Mesothelial cell of epicardium (in vitro differentiated cells): ENCODE data around the gene PRSS16. TPM values are rescaled to one million over a fixed set of nuclear protein-coding genes. Genes with fewer than 3 reads are reported as not detected.

Experiments
- DNase-seq, 2 experiments: peaks; one replicate each; pipeline ENCODE4 v3.0.0; 2021; ENCODE audit warnings: low spot score in 2 of 2; ENCODE audit not compliant: unreplicated experiment in 2 of 2
- H3K27ac Mint-ChIP-seq: 2 replicates; pipeline ENCODE4 v1.8.0; 2021; ENCODE audit warnings: mixed read lengths
- H3K27me3 Mint-ChIP-seq: 2 replicates; pipeline ENCODE4 v1.8.0; 2021; ENCODE audit warnings: low read depth, mixed read lengths
- H3K36me3 Mint-ChIP-seq: 2 replicates; pipeline ENCODE4 v1.8.0; 2021; ENCODE audit warnings: mixed read lengths
- H3K4me1 Mint-ChIP-seq: 2 replicates; pipeline ENCODE4 v1.8.0; 2021; ENCODE audit warnings: mixed read lengths
- H3K4me3 Mint-ChIP-seq: 2 replicates; pipeline ENCODE4 v1.8.0; 2021; ENCODE audit warnings: mild to moderate bottlenecking, moderate library complexity, mixed read lengths
- H3K9me3 Mint-ChIP-seq: 2 replicates; pipeline ENCODE4 v1.8.0; 2021; ENCODE audit warnings: mixed read lengths
- CTCF ChIP-seq: fragments of 200-600 bp; sonication (generic); IDR thresholded peaks from one replicate; pipeline ENCODE4 v1.5.0; 2021; ENCODE audit warnings: antibody characterized with exemption; ENCODE audit not compliant: unreplicated experiment
- total RNA-seq: library from RNA; stranded (reverse); gene quantifications from 3 replicates; pipeline ENCODE4 v1.2.1, GENCODE V29; 2021

The PRSS16 gene
- total RNA-seq, 1 donor from 2014 or later = 19.1 TPM

GRCh38 chr6:27273783-27274182 is 26.3 kb downstream of the PRSS16 start:
- no peaks in the 10 kb centered on the region for H3K4me1 Mint-ChIP-seq
- no peak for TF ChIP-seq CTCF
- H3K27me3 Mint-ChIP-seq = peaks cover 40% of the 10 kb centered on the region
- no peak for DNase-seq
- H3K9me3 Mint-ChIP-seq = no peaks in the 10 kb centered on the region
- no peak overlapping the region for H3K27ac Mint-ChIP-seq
- no peak overlapping the region for H3K4me3 Mint-ChIP-seq
- no peaks in the 10 kb centered on the region for H3K36me3 Mint-ChIP-seq

GRCh38 chr6:27275025-27275956 is 27.8 kb downstream of the PRSS16 start:
- DNase-seq = no peak
- H3K4me3 Mint-ChIP-seq = peak overlapping the region; percentile 52

GRCh38 chr6:27279513-27280063 is 32.1 kb downstream of the PRSS16 start:
- no peaks in the 10 kb centered on the region for H3K9me3 Mint-ChIP-seq
- H3K27ac Mint-ChIP-seq = peak overlapping the region; percentile 78
- no peak for DNase-seq
- no peaks in the 10 kb centered on the region for H3K36me3 Mint-ChIP-seq
- H3K4me1 Mint-ChIP-seq = peaks cover 8% of the 10 kb centered on the region
- H3K4me3 Mint-ChIP-seq = peak overlapping the region; percentile 94
- H3K27me3 Mint-ChIP-seq = peaks cover 13% of the 10 kb centered on the region
- TF ChIP-seq CTCF = no peak

More at GRCh38 chr6:27275025-27275956, 27.8 kb downstream of the PRSS16 start:
- no peak for TF ChIP-seq CTCF
- peaks cover 3% of the 10 kb centered on the region for H3K4me1 Mint-ChIP-seq
- H3K36me3 Mint-ChIP-seq = no peaks in the 10 kb centered on the region
- H3K9me3 Mint-ChIP-seq = no peaks in the 10 kb centered on the region
- peaks cover 32% of the 10 kb centered on the region for H3K27me3 Mint-ChIP-seq
- no peak overlapping the region for H3K27ac Mint-ChIP-seq

- Mint-ChIP-seq H3K27ac (peak overlapping the region; percentile 78), H3K4me3 (peak overlapping the region; percentile 94), H3K36me3 (no peaks in the 10 kb centered on the region), H3K27me3 (peaks cover 10% of the 10 kb centered on the region), H3K9me3 (no peaks in the 10 kb centered on the region), H3K4me1 (peaks cover 8% of the 10 kb centered on the region)
- peak in 1 of 2 experiments; percentile 67 for DNase-seq
- TF ChIP-seq CTCF = no peak
Observed at GRCh38 chr6:27280064-27280539, 32.6 kb downstream of the PRSS16 start.

GRCh38 chr6:27280540-27281000 is 33.1 kb downstream of the PRSS16 start:
- H3K27ac Mint-ChIP-seq = peak overlapping the region; percentile 78
- DNase-seq = no peak
- H3K27me3 Mint-ChIP-seq = peaks cover 8% of the 10 kb centered on the region
- H3K9me3 Mint-ChIP-seq = no peaks in the 10 kb centered on the region
- no peaks in the 10 kb centered on the region for H3K36me3 Mint-ChIP-seq
- peak overlapping the region; percentile 94 for H3K4me3 Mint-ChIP-seq
- peaks cover 8% of the 10 kb centered on the region for H3K4me1 Mint-ChIP-seq
- TF ChIP-seq CTCF = no peak
